Rectal smooth muscle tissue (tissue), 1 donor: ENCODE results near the gene OLFM1.

Source experiments
- H3K27ac ChIP-seq: one replicate; pipeline ENCODE4 v1.7.0; 2013; ENCODE audit warnings: low read depth, low read length, inconsistent platforms
- H3K27me3 ChIP-seq: one replicate; pipeline ENCODE4 v1.7.0; 2013; ENCODE audit warnings: low read length; ENCODE audit not compliant: control insufficient read depth, insufficient read depth
- H3K36me3 ChIP-seq: one replicate; pipeline ENCODE4 v1.7.0; 2013; ENCODE audit warnings: low read length; ENCODE audit not compliant: control insufficient read depth, insufficient read depth
- H3K4me1 ChIP-seq: one replicate; pipeline ENCODE4 v1.7.0; 2013; ENCODE audit warnings: low read length; ENCODE audit not compliant: control insufficient read depth, insufficient read depth
- H3K4me3 ChIP-seq: one replicate; pipeline ENCODE4 v1.7.0; 2013; ENCODE audit warnings: low read length
- H3K9ac ChIP-seq: one replicate; pipeline ENCODE4 v1.7.0; 2013; ENCODE audit warnings: low read length

OLFM1 gene

DNA sequence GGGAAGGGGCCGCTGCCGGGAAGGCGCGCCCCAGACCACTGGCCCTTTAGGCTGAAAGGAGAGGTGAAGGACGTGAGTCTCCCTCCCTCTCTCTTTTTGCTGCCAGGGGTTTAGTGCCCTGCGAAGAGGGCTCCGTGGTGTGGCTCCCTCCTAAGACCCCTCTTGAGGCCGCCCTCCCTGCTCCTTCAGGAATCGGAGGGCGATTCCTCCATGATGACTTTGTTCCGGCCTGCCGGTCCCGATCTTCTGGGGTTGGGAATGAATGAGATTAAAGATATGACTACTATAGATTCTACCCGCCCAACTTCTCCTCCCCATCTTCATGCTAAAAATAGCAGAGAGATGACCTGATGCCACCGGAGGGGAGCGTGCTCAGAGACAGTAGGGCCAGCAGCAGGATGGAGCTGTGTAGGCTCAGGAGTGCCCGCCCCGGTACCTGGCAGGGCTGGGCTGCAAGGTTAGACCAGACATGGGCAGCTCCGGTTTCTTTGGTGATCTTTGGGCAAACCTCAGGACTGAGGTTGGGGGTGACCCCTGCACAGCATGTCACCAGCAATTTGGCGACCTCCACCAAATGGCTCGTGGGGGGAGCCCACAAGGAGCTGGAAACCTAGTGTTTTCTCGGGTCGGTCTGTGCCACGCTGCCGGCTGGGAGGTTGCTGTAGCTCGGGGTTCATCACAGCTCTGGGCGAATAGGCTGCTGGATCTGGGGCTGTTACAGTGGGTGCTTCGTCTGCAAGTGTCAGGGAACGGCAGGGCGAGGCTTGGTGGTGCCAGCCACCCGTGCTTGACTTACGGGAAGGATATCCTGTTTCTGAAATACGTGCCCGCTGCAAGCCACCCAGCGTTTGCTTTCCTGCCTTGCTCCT lies 1.7 kb downstream of the OLFM1 start:
- H3K4me1 ChIP-seq, result peaks cover 3% of the 10 kb centered on the region
- H3K27ac ChIP-seq, result no peak overlapping the region
- H3K36me3 ChIP-seq, result no peaks in the 10 kb centered on the region
- peaks cover 18% of the 10 kb centered on the region for H3K27me3 ChIP-seq
- no peak overlapping the region for H3K4me3 ChIP-seq
- H3K9ac ChIP-seq, result no peak overlapping the region

DNA sequence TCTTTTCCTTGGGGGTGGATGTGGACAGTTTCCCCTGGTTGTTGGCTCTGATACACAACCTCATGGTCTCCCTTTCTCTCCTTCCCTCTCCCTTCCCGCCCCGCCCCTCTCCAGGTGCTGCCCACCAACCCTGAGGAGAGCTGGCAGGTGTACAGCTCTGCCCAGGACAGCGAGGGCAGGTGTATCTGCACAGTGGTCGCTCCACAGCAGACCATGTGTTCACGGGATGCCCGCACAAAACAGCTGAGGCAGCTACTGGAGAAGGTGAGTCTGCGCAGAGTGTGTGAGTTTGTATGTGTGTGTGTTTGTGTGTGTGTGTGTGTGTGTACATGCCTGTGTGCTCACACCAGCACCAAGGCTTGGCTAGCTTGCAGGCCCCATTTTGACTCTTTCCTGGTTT lies 2.6 kb downstream of the OLFM1 start:
- Histone ChIP-seq H3K4me1 (peaks cover 3% of the 10 kb centered on the region), H3K27me3 (peaks cover 18% of the 10 kb centered on the region), H3K9ac (no peak overlapping the region), H3K36me3 (no peaks in the 10 kb centered on the region), H3K4me3 (no peak overlapping the region), H3K27ac (no peak overlapping the region)

GRCh38 chr9:135090547-135090946 lies 3.1 kb downstream of the OLFM1 start:
- H3K9ac ChIP-seq, result no peak overlapping the region
- peaks cover 3% of the 10 kb centered on the region for H3K4me1 ChIP-seq
- peaks cover 18% of the 10 kb centered on the region for H3K27me3 ChIP-seq
- no peak overlapping the region for H3K27ac ChIP-seq
- no peak overlapping the region for H3K4me3 ChIP-seq
- no peaks in the 10 kb centered on the region for H3K36me3 ChIP-seq

- no peaks in the 10 kb centered on the region for H3K36me3 ChIP-seq
- no peak overlapping the region for H3K27ac ChIP-seq
- H3K9ac ChIP-seq, result no peak overlapping the region
- no peak overlapping the region for H3K4me3 ChIP-seq
- H3K27me3 ChIP-seq, result peaks cover 18% of the 10 kb centered on the region
- peaks cover 3% of the 10 kb centered on the region for H3K4me1 ChIP-seq
These were observed 4.1 kb downstream of the OLFM1 start for GRCh38 chr9:135091545-135091944.

DNA sequence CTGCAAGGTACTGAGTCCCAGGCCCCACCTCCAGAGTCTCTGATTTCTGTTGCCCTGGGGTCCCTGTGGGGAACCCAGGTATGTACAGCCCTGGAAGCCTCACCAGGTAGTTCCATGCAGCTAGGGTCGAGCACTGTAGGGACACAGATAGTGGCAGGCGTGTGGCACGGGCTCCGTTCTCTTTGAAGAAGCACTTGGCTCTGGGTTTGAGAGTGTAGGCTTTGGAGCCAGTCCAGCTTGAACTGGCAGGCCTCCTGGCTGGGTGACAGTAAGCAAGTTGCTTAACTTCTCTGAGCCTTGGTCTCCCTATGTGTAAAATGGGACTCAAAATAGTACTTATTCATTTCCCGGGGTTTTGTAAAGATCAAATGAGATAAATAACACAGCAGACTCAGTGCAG lies 5.6 kb downstream of the OLFM1 start:
- Histone ChIP-seq H3K36me3 (no peaks in the 10 kb centered on the region), H3K4me1 (no peaks in the 10 kb centered on the region), H3K4me3 (no peak overlapping the region), H3K9ac (no peak overlapping the region), H3K27ac (no peak overlapping the region), H3K27me3 (peaks cover 18% of the 10 kb centered on the region)

DNA sequence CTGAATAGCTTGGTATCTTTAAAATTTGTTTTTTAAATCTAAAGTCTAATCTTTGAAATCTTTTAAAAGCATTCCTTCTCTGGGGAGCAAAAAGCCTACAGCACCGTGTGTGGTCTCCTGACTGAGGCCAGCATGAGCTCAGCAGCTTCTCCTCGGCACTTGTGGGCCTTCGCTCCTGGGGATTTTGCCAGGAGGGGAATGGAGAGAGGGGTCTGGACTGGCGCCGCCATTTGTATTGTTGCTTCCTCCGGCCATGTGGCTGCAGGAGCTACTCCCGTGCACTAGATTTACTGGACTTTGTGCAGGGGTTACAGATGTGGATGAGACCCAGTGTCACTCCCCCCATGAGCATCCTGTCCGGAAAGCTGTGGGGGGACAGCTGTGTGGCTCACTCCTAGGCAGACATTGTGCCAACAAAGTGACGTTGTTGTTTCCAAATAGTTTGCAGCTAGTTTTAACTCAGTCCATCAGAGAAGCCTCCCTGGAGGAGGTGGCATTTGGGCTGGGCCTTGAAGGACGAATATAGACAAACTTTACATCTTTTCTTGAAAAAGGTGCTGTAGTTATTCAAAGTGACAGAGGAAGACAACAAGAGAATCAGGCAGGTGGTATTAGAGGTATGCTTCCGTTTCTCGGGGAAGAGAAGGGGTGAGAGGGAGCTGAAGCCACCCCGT lies 6.6 kb downstream of the OLFM1 start:
- Histone ChIP-seq H3K9ac (no peak overlapping the region), H3K27ac (no peak overlapping the region), H3K4me3 (no peak overlapping the region), H3K36me3 (no peaks in the 10 kb centered on the region), H3K4me1 (no peaks in the 10 kb centered on the region), H3K27me3 (peaks cover 10% of the 10 kb centered on the region)

GRCh38 chr9:135095470-135096407 lies 8.3 kb downstream of the OLFM1 start:
- H3K27ac ChIP-seq, result no peak overlapping the region
- no peak overlapping the region for H3K4me3 ChIP-seq
- H3K9ac ChIP-seq, result no peak overlapping the region
- no peaks in the 10 kb centered on the region for H3K36me3 ChIP-seq
- H3K27me3 ChIP-seq, result no peaks in the 10 kb centered on the region
- H3K4me1 ChIP-seq, result no peaks in the 10 kb centered on the region

- no peaks in the 10 kb centered on the region for H3K27me3 ChIP-seq
- H3K4me1 ChIP-seq, result no peaks in the 10 kb centered on the region
- H3K36me3 ChIP-seq, result no peaks in the 10 kb centered on the region
- no peak overlapping the region for H3K4me3 ChIP-seq
- H3K27ac ChIP-seq, result no peak overlapping the region
- no peak overlapping the region for H3K9ac ChIP-seq
These were observed 9.0 kb downstream of the OLFM1 start for GRCh38 chr9:135096408-135096895.

DNA sequence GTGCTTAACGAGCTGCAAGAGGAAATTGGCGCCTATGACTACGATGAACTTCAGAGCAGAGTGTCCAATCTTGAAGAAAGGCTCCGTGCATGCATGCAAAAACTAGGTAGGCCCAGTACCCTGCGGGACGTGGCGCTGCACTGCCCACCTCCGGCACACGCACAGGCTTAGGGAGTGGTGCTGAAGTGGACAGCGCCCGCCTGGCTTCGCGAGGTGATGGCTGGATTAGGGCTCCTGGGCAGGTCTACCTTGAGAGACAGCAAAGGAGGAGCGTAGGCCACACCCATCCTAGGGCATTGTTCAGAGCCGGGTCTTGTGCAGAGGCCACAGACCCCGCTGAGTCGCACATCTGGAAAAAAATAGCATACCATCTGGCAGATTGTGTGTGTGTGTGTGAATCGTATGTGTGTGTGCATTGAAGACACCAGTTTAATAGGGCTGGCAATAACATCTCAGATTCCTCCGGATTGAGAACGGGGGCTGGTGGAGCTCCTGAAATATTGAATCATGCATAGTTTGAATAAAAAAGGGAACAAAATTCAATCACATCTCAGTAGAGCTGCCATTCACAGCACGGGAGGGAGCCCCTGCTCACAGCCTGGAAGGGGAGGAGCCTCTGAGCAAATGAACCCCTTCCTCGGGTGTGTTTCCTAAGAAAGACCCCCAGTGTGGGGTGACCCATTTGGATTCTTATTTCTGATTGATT lies 11.1 kb downstream of the OLFM1 start:
- H3K27me3 ChIP-seq, result no peaks in the 10 kb centered on the region
- no peak overlapping the region for H3K9ac ChIP-seq
- no peak overlapping the region for H3K27ac ChIP-seq
- no peak overlapping the region for H3K4me3 ChIP-seq
- H3K36me3 ChIP-seq, result no peaks in the 10 kb centered on the region
- H3K4me1 ChIP-seq, result peaks cover 6% of the 10 kb centered on the region

DNA sequence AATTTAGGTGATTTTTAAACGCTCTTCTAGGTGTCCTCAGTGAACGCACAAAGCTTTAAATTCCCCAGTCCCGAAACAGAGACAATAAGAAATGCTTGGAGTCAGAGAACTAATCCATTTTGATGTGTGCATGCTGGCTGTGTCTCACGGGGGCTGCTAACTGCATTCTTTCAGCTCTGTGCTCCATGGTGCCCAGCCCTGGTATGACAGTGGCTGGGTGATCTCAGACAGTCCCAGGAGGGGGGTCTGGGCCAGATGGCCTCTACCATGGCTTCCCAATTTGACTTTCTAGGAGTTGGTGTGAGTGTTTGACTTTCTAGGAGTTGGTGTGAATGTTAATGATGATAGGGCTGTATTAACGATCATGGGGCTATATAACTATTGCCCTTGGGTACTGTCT lies 12.1 kb downstream of the OLFM1 start:
- no peak overlapping the region for H3K4me3 ChIP-seq
- H3K27ac ChIP-seq, result no peak overlapping the region
- H3K4me1 ChIP-seq, result peaks cover 6% of the 10 kb centered on the region
- H3K27me3 ChIP-seq, result no peaks in the 10 kb centered on the region
- H3K36me3 ChIP-seq, result no peaks in the 10 kb centered on the region
- H3K9ac ChIP-seq, result no peak overlapping the region

GRCh38 chr9:135100241-135100681 lies 12.8 kb downstream of the OLFM1 start:
- H3K36me3 ChIP-seq, result no peaks in the 10 kb centered on the region
- no peaks in the 10 kb centered on the region for H3K27me3 ChIP-seq
- peaks cover 6% of the 10 kb centered on the region for H3K4me1 ChIP-seq
- no peak overlapping the region for H3K9ac ChIP-seq
- no peak overlapping the region for H3K4me3 ChIP-seq
- H3K27ac ChIP-seq, result no peak overlapping the region
